PC-9 (cell line): ENCODE results near the gene HADHA.

Experiments
- EZH2 ChIP-seq: fragments of 200-600 bp; sonication (generic); IDR thresholded peaks from 2 replicates; pipeline ENCODE4 v1.8.0; 2017; ENCODE audit warnings: antibody characterized with exemption, low read depth
- TF ChIP-seq, protein P1 (sequence below): fragments of 200-600 bp; sonication (generic); conservative IDR thresholded peaks from 2 replicates; pipeline ENCODE4 v1.6.1; 2017; ENCODE audit warnings: mixed run types, antibody characterized with exemption, mild to moderate bottlenecking, moderate library complexity

- TF ChIP-seq, protein P1, sequence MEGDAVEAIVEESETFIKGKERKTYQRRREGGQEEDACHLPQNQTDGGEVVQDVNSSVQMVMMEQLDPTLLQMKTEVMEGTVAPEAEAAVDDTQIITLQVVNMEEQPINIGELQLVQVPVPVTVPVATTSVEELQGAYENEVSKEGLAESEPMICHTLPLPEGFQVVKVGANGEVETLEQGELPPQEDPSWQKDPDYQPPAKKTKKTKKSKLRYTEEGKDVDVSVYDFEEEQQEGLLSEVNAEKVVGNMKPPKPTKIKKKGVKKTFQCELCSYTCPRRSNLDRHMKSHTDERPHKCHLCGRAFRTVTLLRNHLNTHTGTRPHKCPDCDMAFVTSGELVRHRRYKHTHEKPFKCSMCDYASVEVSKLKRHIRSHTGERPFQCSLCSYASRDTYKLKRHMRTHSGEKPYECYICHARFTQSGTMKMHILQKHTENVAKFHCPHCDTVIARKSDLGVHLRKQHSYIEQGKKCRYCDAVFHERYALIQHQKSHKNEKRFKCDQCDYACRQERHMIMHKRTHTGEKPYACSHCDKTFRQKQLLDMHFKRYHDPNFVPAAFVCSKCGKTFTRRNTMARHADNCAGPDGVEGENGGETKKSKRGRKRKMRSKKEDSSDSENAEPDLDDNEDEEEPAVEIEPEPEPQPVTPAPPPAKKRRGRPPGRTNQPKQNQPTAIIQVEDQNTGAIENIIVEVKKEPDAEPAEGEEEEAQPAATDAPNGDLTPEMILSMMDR = no peak
- no peak for TF ChIP-seq EZH2
These were observed 45.6 kb upstream of the HADHA start for GRCh38 chr2:26290001-26290400.
